A673 (cell line): Measurements from ENCODE around the gene CMIP.

Experiments
- CTCF ChIP-seq: fragments of 300-800, 200-600 bp; sonication (generic); conservative IDR thresholded peaks from 2 replicates; pipeline ENCODE4 v1.5.1; 2017; ENCODE audit warnings: low read depth, mild to moderate bottlenecking, antibody characterized with exemption, low read length, moderate library complexity, mixed read lengths
- EZH2 ChIP-seq: fragments of 200-600 bp; sonication (generic); IDR thresholded peaks from 2 replicates; pipeline ENCODE4 v1.6.1; 2017; ENCODE audit warnings: borderline replicate concordance, low read depth, mild to moderate bottlenecking, mixed read lengths, antibody characterized with exemption, low read length; ENCODE audit not compliant: poor library complexity, severe bottlenecking

DNA sequence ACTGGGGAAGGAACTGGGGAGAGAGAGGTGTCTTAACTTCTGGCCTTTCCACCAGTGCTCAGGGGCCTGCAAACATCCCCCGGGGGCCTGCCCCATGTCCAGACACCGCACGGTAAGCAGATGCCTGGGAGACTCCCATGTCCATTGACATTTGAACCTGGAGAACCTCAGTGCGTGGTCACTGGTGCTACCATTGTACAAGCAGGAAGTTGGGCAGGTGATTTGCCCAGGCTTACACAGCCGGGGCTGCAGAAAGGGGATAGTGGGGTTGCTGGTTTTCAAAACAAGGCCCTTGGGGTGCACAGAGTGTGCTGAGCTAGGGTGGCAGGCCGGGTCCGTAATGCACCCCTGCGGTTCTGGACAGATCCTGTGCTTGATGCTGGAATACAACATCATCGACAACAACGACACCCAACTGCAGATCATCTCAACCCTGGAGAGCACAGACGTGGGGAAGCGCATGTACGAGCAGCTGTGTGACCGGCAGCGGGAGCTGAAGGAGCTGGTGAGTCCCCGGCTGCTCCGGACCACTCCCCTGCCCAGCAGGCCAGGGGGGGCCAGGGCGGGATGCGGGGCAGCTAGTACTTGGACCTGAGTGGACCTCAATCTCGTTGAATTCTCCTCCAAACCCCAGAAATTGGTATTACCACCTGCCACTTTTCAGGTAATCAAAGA lies 256.8 kb downstream of the CMIP start:
- no peak for TF ChIP-seq CTCF
- no peak for TF ChIP-seq EZH2
